ENCODE measurements around the gene OXNAD1. TPM values are rescaled to one million over a fixed set of nuclear protein-coding genes. Genes with fewer than 3 reads are reported as not detected.

The OXNAD1 gene
- total RNA-seq, 2 experiments from 2014 or later, result 37.0 to 38.8 TPM

- intact Hi-C loops (cut with micrococcal nuclease), result no loop called here
- H3K36me3 Mint-ChIP-seq (ENCODE audit: low read depth), result peaks cover 11% of the 10 kb centered on the region
- peaks cover 20% of the 10 kb centered on the region for H3K4me1 Mint-ChIP-seq (ENCODE audit: low read depth)
- CTCF ChIA-PET, result interaction anchor here (1.1 to 2.0 kb wide), 2 partner anchors 9 to 63 kb away, joined by 3 to 6 read pairs; no protein-coding TSS in a partner anchor
- H3K27me3 Mint-ChIP-seq, result no peaks in the 10 kb centered on the region
- H3K27ac Mint-ChIP-seq, result no peak overlapping the region
- DNase-seq (no peak), ATAC-seq (no peak)
- POLR2A ChIA-PET, result no interaction called here
- H3K9me3 Mint-ChIP-seq, result no peaks in the 10 kb centered on the region
- H3K4me3 Mint-ChIP-seq, result no peak overlapping the region
- no peak for TF ChIP-seq CTCF (IDR thresholded peaks at IDR 0.05)
Measured at GRCh38 chr3:16257309-16257708, 7.7 kb upstream of the OXNAD1 start.

- Mint-ChIP-seq H3K4me1 (ENCODE audit: low read depth) (peaks cover 20% of the 10 kb centered on the region), H3K4me3 (no peak overlapping the region), H3K27me3 (no peaks in the 10 kb centered on the region), H3K9me3 (no peaks in the 10 kb centered on the region), H3K36me3 (ENCODE audit: low read depth) (peaks cover 11% of the 10 kb centered on the region), H3K27ac (no peak overlapping the region)
- no peak for DNase-seq
- TF ChIP-seq CTCF (IDR thresholded peaks at IDR 0.05), result no peak
- ATAC-seq, result no peak
- intact Hi-C loops (cut with micrococcal nuclease), result no loop called here
- ChIA-PET POLR2A (interaction anchor here (0.8 kb wide), 1 partner anchor 10 kb away, joined by 3 read pairs; no protein-coding TSS in a partner anchor), CTCF (interaction anchor here (0.8 to 2.0 kb wide), 3 partner anchors 10 to 293 kb away, joined by 3 to 6 read pairs (median 3); no protein-coding TSS in a partner anchor)
Measured at GRCh38 chr3:16258177-16258576, 6.8 kb upstream of the OXNAD1 start.

GRCh38 chr3:16258866-16259265 is 6.1 kb upstream of the OXNAD1 start:
- no peak for TF ChIP-seq CTCF (IDR thresholded peaks at IDR 0.05)
- CTCF ChIA-PET, result interaction anchor here (0.8 to 2.0 kb wide), 2 partner anchors 10 to 43 kb away, joined by 3 to 6 read pairs; no protein-coding TSS in a partner anchor
- POLR2A ChIA-PET, result interaction anchor here (0.7 kb wide), 1 partner anchor 764 kb away, joined by 3 read pairs; no protein-coding TSS in a partner anchor
- Mint-ChIP-seq H3K36me3 (ENCODE audit: low read depth) (peaks cover 11% of the 10 kb centered on the region), H3K27ac (no peak overlapping the region), H3K27me3 (no peaks in the 10 kb centered on the region), H3K4me3 (no peak overlapping the region), H3K4me1 (ENCODE audit: low read depth) (peaks cover 20% of the 10 kb centered on the region), H3K9me3 (no peaks in the 10 kb centered on the region)
- intact Hi-C loops (cut with micrococcal nuclease), result no loop called here
- DNase-seq, result no peak
- no peak for ATAC-seq

- CTCF ChIA-PET, result interaction anchor here (1.2 kb wide), 2 partner anchors 12 to 244 kb away, joined by 3 to 4 read pairs; no protein-coding TSS in a partner anchor
- TF ChIP-seq CTCF (IDR thresholded peaks at IDR 0.05), result no peak
- H3K27ac Mint-ChIP-seq, result no peak overlapping the region
Measured at GRCh38 chr3:16260046-16260445, 5.0 kb upstream of the OXNAD1 start.

GRCh38 chr3:16262174-16262573 is 2.8 kb upstream of the OXNAD1 start:
- POLR2A ChIA-PET, result interaction anchor here (0.9 kb wide), 1 partner anchor 11 kb away, joined by 3 read pairs; no protein-coding TSS in a partner anchor
- intact Hi-C loops (cut with micrococcal nuclease), result no loop called here
- ATAC-seq (no peak), DNase-seq (no peak)
- CTCF ChIA-PET, result no interaction called here
- peaks cover 21% of the 10 kb centered on the region for H3K4me1 Mint-ChIP-seq (ENCODE audit: low read depth)
- peaks cover 14% of the 10 kb centered on the region for H3K36me3 Mint-ChIP-seq (ENCODE audit: low read depth)
- H3K9me3 Mint-ChIP-seq, result no peaks in the 10 kb centered on the region
- no peak for TF ChIP-seq CTCF (IDR thresholded peaks at IDR 0.05)
- no peak overlapping the region for H3K4me3 Mint-ChIP-seq
- no peak overlapping the region for H3K27ac Mint-ChIP-seq
- H3K27me3 Mint-ChIP-seq, result no peaks in the 10 kb centered on the region

More at GRCh38 chr3:16260046-16260445, 5.0 kb upstream of the OXNAD1 start:
- Mint-ChIP-seq H3K9me3 (no peaks in the 10 kb centered on the region), H3K36me3 (ENCODE audit: low read depth) (peaks cover 14% of the 10 kb centered on the region), H3K27me3 (no peaks in the 10 kb centered on the region), H3K4me3 (no peak overlapping the region), H3K4me1 (ENCODE audit: low read depth) (peaks cover 14% of the 10 kb centered on the region)
- no peak for ATAC-seq
- POLR2A ChIA-PET, result no interaction called here
- intact Hi-C loops (cut with micrococcal nuclease), result no loop called here
- DNase-seq, result no peak

Data from activated CD8-positive, alpha-beta T cell treated with anti-CD3 and anti-CD28 coated beads for 36 hours (primary cell).